ENCODE measurements around the gene CLCN1. TPM values are rescaled to one million over a fixed set of nuclear protein-coding genes. Genes with fewer than 3 reads are reported as not detected.

The CLCN1 gene
- total RNA-seq, 1 experiment from 2014 or later, result 0.13 TPM

- Histone ChIP-seq H2AFZ (ENCODE audit: low read length) (no peak overlapping the region), H3K9me3 (ENCODE audit: control insufficient read depth, low read depth, low read length) (no peaks in the 10 kb centered on the region), H3K4ac (ENCODE audit: low read depth, low read length) (no peak overlapping the region), H3K14ac (ENCODE audit: insufficient read depth, low read length) (no peak overlapping the region), H3K23ac (ENCODE audit: insufficient read length, low read depth, low read length) (no peak overlapping the region), H3K79me1 (ENCODE audit: insufficient read depth, low read depth, low read length, poor library complexity, severe bottlenecking) (no peaks in the 10 kb centered on the region), H3K9ac (ENCODE audit: extremely low read depth, insufficient read length, low read length) (no peak overlapping the region), H2BK20ac (ENCODE audit: low read depth, low read length, poor library complexity, severe bottlenecking) (no peak overlapping the region), H3K18ac (ENCODE audit: insufficient read length, low read depth, low read length) (no peak overlapping the region), H2BK12ac (ENCODE audit: insufficient read length, low read depth, low read length) (no peak overlapping the region), H2AK5ac (ENCODE audit: insufficient read length, low read length) (no peak overlapping the region), H3K27ac (ENCODE audit: insufficient read length, low read depth, low read length) (no peak overlapping the region), H4K91ac (ENCODE audit: insufficient read length, low read depth, low read length) (no peak overlapping the region), H2BK120ac (ENCODE audit: low read depth, low read length, poor library complexity, severe bottlenecking) (no peak overlapping the region), H3K4me2 (ENCODE audit: insufficient read depth, insufficient read length, low read length) (no peak overlapping the region), H4K8ac (replicated peaks; ENCODE audit: insufficient read length, low read depth, low read length) (no peak overlapping the region), H4K5ac (ENCODE audit: insufficient read length, low read depth, low read length) (no peak overlapping the region), H2BK15ac (ENCODE audit: low read depth, low read length) (no peak overlapping the region), H3K27me3 (ENCODE audit: insufficient read depth, low read length) (no peaks in the 10 kb centered on the region), H3K4me1 (ENCODE audit: insufficient read depth, low read length) (no peaks in the 10 kb centered on the region), H3K79me2 (ENCODE audit: insufficient read depth, low read length) (no peaks in the 10 kb centered on the region), H3T11ph (ENCODE audit: low read length) (no peak overlapping the region), H4K20me1 (ENCODE audit: control insufficient read depth, insufficient read depth, insufficient read length) (no peaks in the 10 kb centered on the region), H3K23me2 (ENCODE audit: insufficient read length, low read depth, low read length, poor library complexity, severe bottlenecking) (no peaks in the 10 kb centered on the region), H3K56ac (ENCODE audit: insufficient read length, low read depth, low read length) (no peak overlapping the region), H2BK5ac (ENCODE audit: insufficient read length, low read length) (no peak overlapping the region)
- H3K4me1 Mint-ChIP-seq, result peaks cover 10 to 17% of the 10 kb centered on the region in 2 experiments
- H3K36me3 Mint-ChIP-seq (ENCODE audit: insufficient read depth in 1 of 3, low read depth in 3 of 3), result no peaks in the 10 kb centered on the region
- no peak overlapping the region for H3K27ac Mint-ChIP-seq
- no peak for DNase-seq
- WGBS (ENCODE audit: extremely low coverage, insufficient read length, low lambda C conversion rate), result no CpG with 5 or more reads among the region's 10 CpGs
- H3K4me3 Mint-ChIP-seq, result no peak overlapping the region
- no peaks in the 10 kb centered on the region for H3K27me3 Mint-ChIP-seq (ENCODE audit: low read depth)
- peak; percentile 53; the same call in 2 of the 3 replicates for TF ChIP-seq CTCF (conservative IDR thresholded peaks at IDR 0.05)
- no peaks in the 10 kb centered on the region for H3K9me3 Mint-ChIP-seq
These were observed 13.7 kb downstream of the CLCN1 start for GRCh38 chr7:143329471-143330170.
